Ureter (tissue), 1 donor: ENCODE results near the gene NR2C1. TPM values are rescaled to one million over a fixed set of nuclear protein-coding genes. Genes with fewer than 3 reads are reported as not detected.
A peak's percentile ranks its signal among the peaks of the same experiment; 100 is the strongest.

Experiments
- DNase-seq: peaks from one replicate; pipeline ENCODE4 v3.0.0-alpha.2; 2020; ENCODE audit warnings: low spot score
- total RNA-seq: library from RNA; stranded (reverse); gene quantifications from one replicate; pipeline ENCODE4 v1.2.4, GENCODE V29; 2023
- donor health status: DM: yes; HTN: yes; CAD: no.

The NR2C1 gene
- total RNA-seq, 1 donor from 2014 or later, result 46.9 TPM

GRCh38 chr12:95085612-95086011, 12.2 kb upstream of the NR2C1 start:
- DNase-seq, result no peak

DNA sequence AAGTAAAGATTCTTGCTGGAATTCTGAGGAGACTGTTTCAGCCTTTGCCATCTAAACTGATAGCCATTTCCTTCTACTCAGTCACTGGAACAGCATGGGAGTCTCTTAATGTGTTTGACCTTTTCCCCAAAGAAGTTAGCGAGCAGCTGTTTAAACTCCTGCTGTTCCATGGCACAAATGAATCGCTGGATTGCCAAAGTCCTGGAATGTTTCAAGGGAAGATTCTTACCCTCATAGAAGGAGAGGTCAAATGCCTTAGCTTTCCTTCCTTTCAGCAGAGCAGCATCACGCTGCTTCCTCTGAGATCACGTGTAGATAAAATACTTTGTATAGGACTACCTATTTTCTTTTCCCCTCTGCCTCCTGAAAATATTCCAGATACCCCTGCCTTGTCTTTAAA, 10.5 kb upstream of the NR2C1 start:
- peak; percentile 55 for DNase-seq

DNA sequence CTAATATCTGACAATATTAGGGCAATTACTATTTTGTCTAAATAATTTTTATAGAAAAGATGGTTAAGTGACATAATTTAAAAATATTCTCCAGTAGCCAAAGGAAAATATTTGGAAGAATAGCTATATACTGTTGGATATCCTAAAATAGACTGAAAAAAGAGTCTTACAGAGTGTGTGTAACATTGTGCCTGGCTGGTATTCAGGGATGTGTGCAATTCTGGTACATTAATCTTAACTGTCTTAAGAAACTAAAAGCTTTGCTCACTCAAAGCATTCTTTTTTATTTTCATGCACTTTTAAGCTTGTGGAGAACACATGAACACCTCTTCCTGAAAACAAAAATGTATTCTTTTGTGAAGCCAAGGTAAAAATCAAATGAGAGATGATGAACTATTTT, 10.1 kb upstream of the NR2C1 start:
- no peak for DNase-seq

- no peak for DNase-seq
These were observed 3.9 kb upstream of the NR2C1 start for GRCh38 chr12:95077341-95077740.

- no peak for DNase-seq
These were observed 1.3 kb upstream of the NR2C1 start for GRCh38 chr12:95074766-95075165.

GRCh38 chr12:95073698-95074520, 491 bp upstream of the NR2C1 start:
- no peak for DNase-seq

DNA sequence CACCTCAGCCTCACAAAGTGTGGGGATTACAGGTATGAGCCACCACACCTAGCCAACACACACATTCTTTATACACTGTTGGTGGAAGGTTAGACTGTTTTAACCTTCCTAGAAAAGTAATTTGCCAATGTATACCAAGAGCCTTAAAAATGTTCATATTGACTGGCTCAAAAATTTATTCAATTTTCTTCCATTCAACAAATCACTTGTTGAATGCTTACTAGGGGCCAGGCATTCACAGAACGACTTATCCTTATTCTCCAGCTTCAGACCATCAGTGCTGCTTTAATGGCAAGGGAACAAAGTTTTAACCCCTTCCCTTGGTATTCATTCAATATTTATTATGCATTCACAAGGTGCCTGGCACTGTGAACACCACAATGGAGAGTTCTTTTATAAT, 3.0 kb downstream of the NR2C1 start:
- DNase-seq, result no peak

GRCh38 chr12:95066091-95066855, 7.1 kb downstream of the NR2C1 start:
- no peak for DNase-seq

DNA sequence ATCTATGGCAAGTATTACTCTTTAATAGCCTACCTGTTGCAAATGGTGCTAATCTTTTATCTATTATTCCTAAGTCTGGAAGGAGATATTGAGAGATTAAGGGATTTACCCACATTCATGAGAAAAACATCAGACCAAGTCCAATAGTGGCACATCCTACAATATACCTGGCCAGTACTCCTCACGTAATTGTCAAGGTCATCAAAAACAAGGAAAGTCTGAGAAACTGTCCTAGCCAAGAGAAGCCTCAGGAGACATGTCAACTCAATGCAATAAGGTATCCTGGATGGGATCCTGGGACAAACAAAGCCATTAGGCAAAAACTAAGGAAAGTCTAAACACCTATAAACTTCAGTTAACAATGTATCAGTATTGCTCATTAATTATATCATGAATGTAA, 12.5 kb downstream of the NR2C1 start:
- DNase-seq, result no peak

DNA sequence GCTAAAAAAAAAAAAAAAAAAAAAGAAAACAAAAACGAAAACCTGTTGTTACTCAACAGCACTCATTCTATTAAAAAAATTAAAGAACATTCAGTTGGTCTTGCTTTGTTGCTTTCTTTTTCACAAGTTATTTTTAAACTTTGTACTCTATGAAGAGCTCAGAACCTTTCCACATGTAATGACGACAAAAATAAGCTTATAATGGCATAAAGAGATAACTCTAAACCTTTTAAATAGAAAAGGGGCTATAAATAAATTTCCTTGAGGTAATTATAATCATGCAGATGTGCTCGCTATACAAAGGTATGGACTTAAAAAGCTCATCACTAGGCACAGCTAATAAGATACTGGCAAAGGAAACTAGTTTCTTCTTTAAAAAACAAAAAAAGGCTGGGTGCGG, 13.4 kb downstream of the NR2C1 start:
- no peak for DNase-seq

GRCh38 chr12:95057424-95057823, 16.0 kb downstream of the NR2C1 start:
- DNase-seq, result no peak

DNA sequence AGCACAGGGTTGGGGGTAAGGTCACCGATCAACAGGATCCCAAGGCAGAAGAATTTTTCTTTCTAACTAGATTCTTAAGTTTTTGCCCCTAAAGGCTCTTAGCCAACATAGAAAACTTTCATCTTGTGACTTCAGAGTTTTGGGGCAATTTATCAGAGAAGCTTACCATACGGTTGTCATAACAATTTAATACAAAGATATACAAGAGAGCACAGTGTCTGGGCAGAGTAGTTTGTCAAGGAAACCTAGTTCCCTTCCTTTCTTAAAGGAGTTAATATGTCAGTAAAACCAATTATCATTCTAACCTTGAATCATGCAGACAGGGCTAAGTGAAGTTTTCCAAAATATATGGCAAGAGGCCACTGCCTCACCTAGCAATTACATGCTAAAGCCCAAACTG, 18.4 kb downstream of the NR2C1 start:
- no peak for DNase-seq

DNA sequence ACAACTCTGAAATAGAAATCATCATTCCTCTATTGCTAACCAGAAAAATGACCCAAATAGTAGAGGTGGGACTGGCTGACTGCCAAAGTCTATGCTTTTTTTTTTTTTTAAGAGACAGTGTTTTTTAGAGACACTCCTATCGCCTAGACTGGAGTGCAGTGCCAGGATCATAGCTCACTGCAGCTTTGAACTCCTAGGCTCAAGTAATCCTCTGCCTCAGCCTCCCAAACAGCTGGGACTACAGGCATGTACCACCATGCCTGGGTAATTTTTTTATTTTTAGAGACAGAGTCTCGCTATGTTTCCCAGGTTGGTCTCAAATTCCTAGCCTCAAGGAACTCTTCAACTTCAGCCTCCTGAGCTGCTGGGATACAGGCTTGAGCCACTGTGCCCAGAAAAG, 19.2 kb downstream of the NR2C1 start:
- DNase-seq, result no peak

- DNase-seq, result no peak
These were observed 22.2 kb downstream of the NR2C1 start for GRCh38 chr12:95051241-95051640.

- DNase-seq, result no peak
These were observed 35.5 kb downstream of the NR2C1 start for GRCh38 chr12:95037906-95038305.

DNA sequence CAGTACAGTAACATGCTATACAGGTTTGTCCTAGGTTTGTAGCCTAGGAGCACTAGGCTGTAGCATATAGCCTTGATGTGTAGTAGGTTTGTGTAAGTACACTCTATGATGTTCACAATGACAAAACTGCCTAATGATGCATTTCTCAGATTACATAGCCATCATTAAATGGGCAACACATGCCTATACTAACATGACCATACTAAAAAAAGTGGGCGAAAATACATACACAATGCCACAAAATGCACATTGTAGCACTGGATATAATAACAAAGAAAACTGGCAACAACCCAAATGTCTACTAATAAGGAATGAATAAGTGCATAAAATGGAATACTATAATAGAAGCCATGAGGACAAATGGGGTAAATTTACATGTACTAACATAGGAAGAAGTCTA, 38.7 kb downstream of the NR2C1 start:
- no peak for DNase-seq

GRCh38 chr12:95022477-95022876, 50.9 kb downstream of the NR2C1 start:
- DNase-seq, result no peak

DNA sequence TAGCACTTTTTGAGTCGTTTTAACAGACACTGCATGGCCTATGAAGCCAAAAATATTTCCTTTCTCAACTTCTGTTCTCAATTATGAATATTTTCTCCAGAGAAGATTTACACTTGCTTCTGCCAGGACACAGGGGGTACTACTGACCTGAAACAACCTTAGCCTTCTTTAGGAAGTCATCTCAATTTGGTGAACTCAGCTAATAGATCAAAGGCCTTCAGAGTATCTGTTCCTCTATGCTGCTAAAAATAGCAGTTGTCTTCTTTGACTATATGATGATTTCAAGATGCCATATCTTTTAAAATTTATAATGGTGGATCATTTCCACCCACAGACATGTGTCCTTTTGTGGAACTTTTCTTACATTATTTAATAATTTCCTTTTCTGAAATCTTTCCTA, 55.9 kb downstream of the NR2C1 start:
- DNase-seq, result no peak

DNA sequence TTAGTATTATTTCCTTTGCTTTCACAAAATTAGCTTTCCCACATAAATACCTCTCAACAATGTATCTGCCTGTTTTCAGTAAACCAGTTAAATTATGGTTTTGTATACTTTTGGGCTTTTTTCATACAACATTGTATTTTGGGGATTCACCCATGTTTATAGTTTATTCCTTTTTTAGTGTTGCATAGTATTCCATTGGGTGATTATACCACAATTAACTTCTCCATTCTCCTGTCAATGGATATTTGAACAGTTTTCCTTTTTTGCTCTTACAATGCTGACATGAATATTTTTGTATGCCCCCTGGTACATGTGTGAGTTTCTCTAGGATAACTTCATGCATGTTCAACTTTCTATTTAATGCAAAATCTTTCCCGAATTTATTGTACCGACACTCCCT, 57.3 kb downstream of the NR2C1 start:
- no peak for DNase-seq

GRCh38 chr12:95014554-95014953, 58.9 kb downstream of the NR2C1 start:
- DNase-seq, result no peak

DNA sequence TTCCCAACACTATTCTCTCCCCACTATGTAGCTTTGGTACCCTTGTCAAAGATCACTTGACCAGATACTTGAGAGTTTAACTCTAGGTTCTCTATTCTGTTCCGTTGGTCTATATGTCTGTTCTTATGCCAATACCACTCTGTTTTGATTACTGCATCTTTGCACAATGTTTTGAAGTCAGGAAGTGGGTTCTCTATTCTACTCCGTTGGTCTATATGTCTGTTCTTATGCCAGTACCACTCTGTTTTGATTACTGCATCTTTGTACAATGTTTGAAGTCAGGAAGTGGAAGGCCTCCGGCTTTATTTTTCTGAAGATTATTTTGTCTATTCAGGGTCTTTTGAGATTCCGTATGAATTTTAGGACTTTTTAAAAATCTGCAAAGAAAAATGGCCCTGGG, 67.2 kb downstream of the NR2C1 start:
- no peak for DNase-seq

GRCh38 chr12:95004610-95005009, 68.8 kb downstream of the NR2C1 start:
- no peak for DNase-seq

GRCh38 chr12:95003921-95004272, 69.5 kb downstream of the NR2C1 start:
- no peak for DNase-seq
